Upper lobe of left lung (tissue), 6 donors: ENCODE measurements around the gene USP28. TPM values are rescaled to one million over a fixed set of nuclear protein-coding genes. Genes with fewer than 3 reads are reported as not detected.

Experiments
- ATAC-seq, 2 donors: fragments of 200-7000 bp; cut with Tn5 transposase; one replicate each; pipeline ENCODE4 v1.9.1; 2022; ENCODE audit warnings: mild to moderate bottlenecking in 2 of 2, moderate library complexity in 2 of 2; ENCODE audit not compliant: low FRiP score in 2 of 2
- DNase-seq, 2 donors: peaks; one replicate each; pipeline ENCODE4 v3.0.0-alpha.2; 2019 to 2020
- H3K27ac ChIP-seq, 4 donors: fragments of 200-600 bp; sonication (generic); one replicate each; pipeline ENCODE4 v1.5.1; 2016 to 2019
- H3K27me3 ChIP-seq, 4 donors: fragments of 200-600 bp; sonication (generic); one replicate each; pipeline ENCODE4 v1.5.1; 2017 to 2019
- H3K36me3 ChIP-seq, 4 donors: fragments of 200-600 bp; sonication (generic); one replicate each; pipeline ENCODE4 v1.5.1; 2016 to 2019
- H3K4me1 ChIP-seq, 4 donors: fragments of 200-600 bp; sonication (generic); one replicate each; pipeline ENCODE4 v1.5.1; 2018 to 2019
- H3K4me3 ChIP-seq, 4 donors: fragments of 200-600 bp; sonication (generic); one replicate each; pipeline ENCODE4 v1.5.1; 2017 to 2019; ENCODE audit warnings: mild to moderate bottlenecking in 2 of 4, moderate library complexity in 1 of 4
- H3K9me3 ChIP-seq, 4 donors: fragments of 200-600 bp; sonication (generic); one replicate each; pipeline ENCODE4 v1.5.1; 2018 to 2019
- EP300 ChIP-seq, 4 donors: sonication (generic); formaldehyde crosslinking; IDR thresholded peaks; one replicate each; pipeline ENCODE4 v1.5.1; 2017; ENCODE audit warnings: antibody characterized with exemption in 4 of 4, control low read depth in 2 of 4
- POLR2A ChIP-seq, 4 donors: fragments of 450-650 bp; IDR thresholded peaks; one replicate each; pipeline ENCODE4 v1.5.1; 2016 to 2017; ENCODE audit warnings: antibody characterized with exemption in 4 of 4, mild to moderate bottlenecking in 2 of 4
- POLR2AphosphoS5 ChIP-seq, 2 donors: sonication (generic); formaldehyde crosslinking; IDR thresholded peaks; one replicate each; pipeline ENCODE4 v1.5.1; 2017; ENCODE audit warnings: antibody characterized with exemption in 2 of 2
- WGBS, 2 donors: methylation state at CpG; one replicate each; pipeline ENCODE4 v1.1.5; 2017 to 2018; 5-methylcytosine and 5-hydroxymethylcytosine counted together
- total RNA-seq, 6 donors: library from RNA; depleted of rRNA in 4 of 6; stranded (reverse); fragments of >200 nt in 4 of 6; gene quantifications; one replicate each; pipeline versions ENCODE4 v1.1.0 to v1.2.1, GENCODE V29; 2016 to 2021
- TF ChIP-seq, protein P1 (sequence below), 6 experiments: fragments of 450-650 bp in 4 of 6; fragments of 200-600 bp in 2 of 6; sonication (generic) in 2 of 6; IDR thresholded peaks; one replicate each; pipeline ENCODE4 v1.5.1; 2016 to 2019; ENCODE audit warnings: antibody characterized with exemption in 6 of 6
- donor health status: DM: no; HTN: no; CAD: no; lungs with moderate emphysema.
- donor health status: DM: no; HTN: yes; CAD: no; lungs with severe emphysema.

The USP28 gene
- total RNA-seq, 6 donors from 2014 or later: 16.1 to 50.8 (median 18.8) TPM

DNA sequence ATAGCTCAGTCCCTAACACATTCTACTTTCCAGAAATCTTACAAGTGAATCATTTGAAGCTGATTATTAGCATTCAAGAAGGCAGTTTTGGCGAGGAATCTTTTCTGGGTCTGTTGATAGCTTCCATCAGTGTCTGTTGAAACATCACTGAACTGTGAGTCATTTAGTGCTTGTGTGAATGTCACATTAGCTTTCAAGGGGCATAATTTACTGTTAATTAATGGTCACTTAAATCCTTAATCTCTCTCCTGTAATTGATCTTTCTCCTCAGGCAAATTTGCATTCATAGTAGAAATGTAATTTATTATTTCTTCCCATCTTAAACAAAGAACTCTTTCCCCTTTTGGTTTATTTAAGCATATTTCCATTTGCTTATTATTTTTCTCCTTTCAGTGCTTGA is 31.8 kb upstream of the USP28 start:
- Histone ChIP-seq H3K9me3 (no peaks in the 10 kb centered on the region), H3K27me3 (no peaks in the 10 kb centered on the region), H3K4me1 (no peaks in the 10 kb centered on the region), H3K4me3 (no peak overlapping the region), H3K36me3 (no peaks in the 10 kb centered on the region), H3K27ac (no peak overlapping the region)
- 67 to 74% methylated on average over 1 of the region's 1 CpG for WGBS, 2 donors
- ATAC-seq (no peak), DNase-seq (no peak)
- no peak for TF ChIP-seq POLR2AphosphoS5 (IDR thresholded peaks at IDR 0.05)

- Histone ChIP-seq H3K4me3 (no peak overlapping the region), H3K27me3 (no peaks in the 10 kb centered on the region), H3K9me3 (no peaks in the 10 kb centered on the region), H3K27ac (no peak overlapping the region), H3K4me1 (no peaks in the 10 kb centered on the region), H3K36me3 (no peaks in the 10 kb centered on the region)
- DNase-seq: no peak
- ATAC-seq: no peak
- no peak for TF ChIP-seq POLR2A (IDR thresholded peaks at IDR 0.05)
- no peak for TF ChIP-seq POLR2AphosphoS5 (IDR thresholded peaks at IDR 0.05)
- TF ChIP-seq, protein P1, sequence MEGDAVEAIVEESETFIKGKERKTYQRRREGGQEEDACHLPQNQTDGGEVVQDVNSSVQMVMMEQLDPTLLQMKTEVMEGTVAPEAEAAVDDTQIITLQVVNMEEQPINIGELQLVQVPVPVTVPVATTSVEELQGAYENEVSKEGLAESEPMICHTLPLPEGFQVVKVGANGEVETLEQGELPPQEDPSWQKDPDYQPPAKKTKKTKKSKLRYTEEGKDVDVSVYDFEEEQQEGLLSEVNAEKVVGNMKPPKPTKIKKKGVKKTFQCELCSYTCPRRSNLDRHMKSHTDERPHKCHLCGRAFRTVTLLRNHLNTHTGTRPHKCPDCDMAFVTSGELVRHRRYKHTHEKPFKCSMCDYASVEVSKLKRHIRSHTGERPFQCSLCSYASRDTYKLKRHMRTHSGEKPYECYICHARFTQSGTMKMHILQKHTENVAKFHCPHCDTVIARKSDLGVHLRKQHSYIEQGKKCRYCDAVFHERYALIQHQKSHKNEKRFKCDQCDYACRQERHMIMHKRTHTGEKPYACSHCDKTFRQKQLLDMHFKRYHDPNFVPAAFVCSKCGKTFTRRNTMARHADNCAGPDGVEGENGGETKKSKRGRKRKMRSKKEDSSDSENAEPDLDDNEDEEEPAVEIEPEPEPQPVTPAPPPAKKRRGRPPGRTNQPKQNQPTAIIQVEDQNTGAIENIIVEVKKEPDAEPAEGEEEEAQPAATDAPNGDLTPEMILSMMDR (IDR thresholded peaks at IDR 0.05): no peak
- no peak for TF ChIP-seq EP300 (IDR thresholded peaks at IDR 0.05)
- 64 to 75% methylated on average over 2 of the region's 2 CpGs for WGBS, 2 donors
Observed at GRCh38 chr11:113906516-113906915, 31.1 kb upstream of the USP28 start.

GRCh38 chr11:113906038-113906437 is 30.7 kb upstream of the USP28 start:
- ATAC-seq (no peak), DNase-seq (peak in 1 of 2 donors; percentile 33)
- H3K4me1 ChIP-seq: no peaks in the 10 kb centered on the region
- H3K27ac ChIP-seq: no peak overlapping the region
- WGBS, 2 donors: 44 to 45% methylated on average over 4 of the region's 4 CpGs
- TF ChIP-seq, protein P1 (IDR thresholded peaks at IDR 0.05): no peak
- TF ChIP-seq EP300 (IDR thresholded peaks at IDR 0.05) (no peak), POLR2AphosphoS5 (IDR thresholded peaks at IDR 0.05) (no peak), POLR2A (IDR thresholded peaks at IDR 0.05) (no peak)
- H3K27me3 ChIP-seq: no peaks in the 10 kb centered on the region
- no peak overlapping the region for H3K4me3 ChIP-seq
- no peaks in the 10 kb centered on the region for H3K36me3 ChIP-seq
- H3K9me3 ChIP-seq: no peaks in the 10 kb centered on the region

GRCh38 chr11:113904379-113905101 is 29.2 kb upstream of the USP28 start, which contains the start of gene HTR3B:
Gene HTR3B (plus strand): TSS chr11:113904796. CDS start chr11:113904934, 138 bp downstream.
- no peak for TF ChIP-seq POLR2A (IDR thresholded peaks at IDR 0.05)
- Histone ChIP-seq H3K9me3 (no peaks in the 10 kb centered on the region), H3K36me3 (no peaks in the 10 kb centered on the region), H3K4me3 (no peak within 1 kb of the TSS), H3K27ac (no peak within 1 kb of the TSS), H3K4me1 (no peaks in the 10 kb centered on the region), H3K27me3 (no peaks in the 10 kb centered on the region)
- ATAC-seq (no peak), DNase-seq (no peak)
- WGBS, 2 donors: 65 to 78% methylated on average over 6 of the region's 6 CpGs

DNA sequence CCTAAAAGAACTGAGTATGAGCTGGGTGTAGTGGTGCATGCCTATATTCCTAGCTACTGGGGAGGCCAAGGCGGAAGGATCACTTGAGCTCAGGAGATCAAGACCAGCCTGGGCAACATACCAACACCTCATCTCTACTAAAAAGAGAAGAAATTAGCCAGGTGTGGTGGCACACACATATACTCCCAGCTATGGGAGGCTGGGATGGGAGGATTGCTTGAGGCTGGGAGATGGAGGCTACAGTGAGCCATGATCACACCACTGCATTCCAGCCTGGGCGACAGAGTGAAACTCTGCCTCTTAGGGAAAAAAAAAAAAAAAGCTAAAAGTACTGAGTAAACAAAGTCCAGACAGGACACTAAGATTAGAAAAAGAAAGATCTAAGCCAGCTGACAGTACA is 25.8 kb upstream of the USP28 start:
- Histone ChIP-seq H3K27ac (no peak overlapping the region), H3K4me3 (no peak overlapping the region), H3K27me3 (no peaks in the 10 kb centered on the region), H3K4me1 (no peaks in the 10 kb centered on the region), H3K36me3 (no peaks in the 10 kb centered on the region), H3K9me3 (no peaks in the 10 kb centered on the region)
- ATAC-seq (no peak), DNase-seq (no peak)
- TF ChIP-seq EP300 (IDR thresholded peaks at IDR 0.05): no peak
- TF ChIP-seq, protein P1 (IDR thresholded peaks at IDR 0.05): no peak
- no peak for TF ChIP-seq POLR2AphosphoS5 (IDR thresholded peaks at IDR 0.05)
- TF ChIP-seq POLR2A (IDR thresholded peaks at IDR 0.05): no peak
- WGBS, 2 donors: 70% methylated on average over 2 of the region's 2 CpGs
